CD4-positive, alpha-beta T cell treated with Interleukin-4 for 4 hours (primary cell): ENCODE data around the gene ADSS1.
"Not testable (repeated sequence)": the region's sequence is repeated elsewhere in the genome, so short reads cannot be mapped to it uniquely, and the experiment has no call there.

ENCODE experiments used
- DNase-seq: peaks from one replicate; pipeline ENCODE4 v3.0.0-alpha.2; 2020

Gene ADSS1

DNA sequence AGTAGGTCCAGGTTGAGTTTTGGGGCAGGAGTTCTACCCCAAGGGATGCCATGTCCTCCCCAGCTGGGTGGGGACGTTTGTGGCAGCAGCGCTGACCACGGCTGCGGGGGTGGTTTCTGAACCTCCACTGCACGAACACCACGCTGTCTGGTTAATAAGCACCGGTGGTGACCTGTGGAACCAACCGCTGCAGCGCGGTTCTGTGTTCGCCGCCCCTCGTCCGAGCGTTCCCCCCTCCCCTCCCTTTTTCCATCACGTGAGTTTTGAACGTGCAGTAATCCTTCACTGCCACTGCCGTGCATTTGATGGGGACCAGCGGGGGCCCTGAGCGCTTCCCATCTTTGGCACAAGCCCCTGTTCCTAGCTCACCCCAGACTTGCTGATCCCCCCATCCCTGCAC, 6.4 kb upstream of the ADSS1 start:
- DNase-seq, result no peak

DNA sequence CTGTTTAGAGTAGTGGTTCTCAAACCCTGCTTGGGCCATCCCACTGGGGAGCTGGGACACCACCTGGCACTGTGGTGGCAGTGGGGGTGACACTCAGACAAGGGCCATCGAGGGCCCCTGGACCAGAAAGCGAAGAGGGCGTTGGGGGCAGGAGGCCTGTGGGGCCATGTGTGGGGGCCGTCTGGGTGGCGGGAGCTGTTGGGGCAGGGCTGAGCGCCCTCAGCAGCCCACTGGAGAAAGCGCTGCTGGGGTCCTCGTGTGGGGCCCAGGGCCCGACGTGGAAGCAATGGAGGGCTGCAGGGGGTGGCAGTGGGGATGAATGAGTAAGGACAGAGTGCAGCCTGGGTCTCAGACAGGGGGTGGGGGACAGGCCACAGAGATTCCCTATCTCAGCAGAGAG, 5.9 kb upstream of the ADSS1 start:
- DNase-seq, result no peak

DNA sequence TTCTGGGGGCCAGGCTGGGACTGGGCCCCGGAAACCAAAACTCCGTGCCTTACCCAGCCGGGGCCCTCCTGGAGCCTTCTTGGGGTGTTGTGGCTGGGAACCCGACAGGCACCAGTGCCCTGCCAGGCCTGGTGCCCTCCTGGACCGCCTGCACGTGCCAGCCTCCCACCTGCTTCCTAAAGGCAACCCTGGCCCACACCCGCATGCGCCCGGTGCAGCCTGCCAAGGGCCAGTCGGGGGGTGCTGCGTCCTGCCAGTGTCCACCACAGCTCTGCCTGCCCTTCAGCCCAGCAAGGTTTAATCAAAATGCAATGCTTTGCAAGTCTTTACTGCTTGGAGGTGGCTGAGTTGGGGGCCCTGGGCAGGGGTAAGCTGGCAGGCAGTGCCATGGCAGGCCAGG, 5.2 kb upstream of the ADSS1 start:
- no peak for DNase-seq

DNA sequence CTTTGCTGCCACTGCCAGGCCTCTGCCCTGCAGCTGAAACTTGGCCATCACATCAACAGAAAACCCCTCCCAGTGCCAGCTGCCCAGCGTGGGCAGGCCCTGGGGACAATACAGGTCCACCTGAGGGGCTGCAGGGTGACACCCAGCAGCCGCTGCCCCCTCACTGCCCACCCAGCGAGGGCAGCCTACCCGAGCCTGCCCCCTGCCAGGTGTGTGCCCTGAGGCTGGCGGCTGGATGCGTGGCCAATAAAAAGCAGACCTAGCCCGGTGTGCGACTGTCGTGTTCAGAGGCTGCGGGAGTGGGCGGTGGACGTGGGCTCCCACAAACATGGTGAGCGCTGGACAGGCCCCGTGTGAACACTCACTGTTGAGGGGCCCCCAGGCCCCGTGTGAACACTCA, 4.7 kb upstream of the ADSS1 start:
- no peak for DNase-seq

DNA sequence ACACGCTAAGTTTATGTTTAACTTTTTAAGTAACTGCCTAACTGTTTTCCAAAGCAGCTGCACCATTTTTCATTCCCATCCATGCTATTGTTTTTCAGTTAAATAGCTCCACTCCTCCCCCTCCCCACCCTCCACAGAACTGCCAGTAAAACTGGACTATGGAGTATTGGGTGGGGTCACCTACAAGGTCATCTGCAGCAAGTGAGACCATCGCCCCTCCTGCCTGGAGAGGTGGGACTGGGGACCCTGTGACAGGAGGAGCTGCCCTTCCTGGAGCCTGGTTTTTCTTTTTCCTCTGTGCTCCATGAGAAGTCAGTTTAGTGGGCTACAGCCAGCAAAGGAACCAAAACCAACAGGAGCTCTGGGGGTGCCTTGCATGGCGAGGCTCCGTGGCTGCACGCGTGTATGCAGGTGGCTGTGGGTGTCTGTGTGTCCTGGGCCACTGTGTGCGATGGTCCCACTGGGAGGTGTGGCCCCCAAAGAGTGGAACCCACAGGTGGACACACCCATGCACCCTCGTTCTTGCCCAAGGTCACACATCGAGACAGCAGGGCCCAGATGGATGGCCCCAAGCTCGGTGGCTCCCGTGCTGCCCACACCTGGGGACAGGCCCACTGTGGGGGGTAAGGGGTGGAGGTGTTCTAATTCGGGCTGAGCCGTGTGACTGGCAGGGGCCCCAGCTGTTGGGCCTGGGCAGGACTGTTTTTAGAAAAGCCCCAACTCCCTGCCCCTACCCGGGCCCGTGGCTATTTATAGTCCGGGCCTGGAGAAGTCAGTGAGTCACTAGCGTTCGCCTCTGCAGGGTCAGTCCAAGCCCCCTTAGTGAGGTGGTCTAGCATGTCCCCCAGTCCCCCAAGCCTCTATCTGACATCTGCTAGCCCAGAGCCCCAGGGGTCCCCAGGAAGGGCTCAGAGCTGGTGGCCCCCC, 2.3 kb upstream of the ADSS1 start:
- no peak for DNase-seq

DNA sequence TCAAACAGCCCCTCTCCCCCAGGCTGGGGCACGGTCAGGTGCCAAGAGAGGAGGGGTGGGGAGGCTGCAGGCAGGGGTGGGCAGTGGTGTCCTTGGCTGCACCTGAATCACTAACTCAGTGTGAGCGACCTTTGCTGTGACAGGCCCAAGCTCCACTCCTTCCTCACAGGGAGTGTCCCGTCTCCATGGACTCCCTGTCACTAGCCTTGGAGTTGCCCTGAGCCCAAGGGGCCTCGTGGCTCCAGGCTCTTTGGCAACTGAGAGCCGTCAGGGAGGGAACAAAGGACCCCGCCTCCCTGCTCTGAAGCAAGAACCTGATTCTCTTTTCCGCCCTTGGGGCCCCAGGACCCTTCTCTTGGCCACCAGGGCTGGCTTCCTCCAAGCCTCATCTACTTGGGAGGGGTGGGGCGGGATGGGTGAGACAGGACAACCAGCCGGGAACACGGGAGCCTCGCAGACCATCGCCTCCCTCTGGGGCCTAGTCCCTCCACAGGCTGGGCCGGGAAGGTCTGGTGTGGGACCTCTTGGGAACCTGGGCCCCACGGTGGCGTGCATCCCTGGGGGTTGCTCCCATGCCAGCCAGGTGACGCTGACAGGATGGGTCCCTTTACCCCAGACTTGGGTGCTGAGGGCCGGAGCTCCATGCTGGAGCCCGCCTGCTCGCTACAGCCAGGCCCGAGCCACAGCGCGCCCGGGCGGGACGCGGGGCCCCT, 935 bp upstream of the ADSS1 start:
- no peak for DNase-seq

DNA sequence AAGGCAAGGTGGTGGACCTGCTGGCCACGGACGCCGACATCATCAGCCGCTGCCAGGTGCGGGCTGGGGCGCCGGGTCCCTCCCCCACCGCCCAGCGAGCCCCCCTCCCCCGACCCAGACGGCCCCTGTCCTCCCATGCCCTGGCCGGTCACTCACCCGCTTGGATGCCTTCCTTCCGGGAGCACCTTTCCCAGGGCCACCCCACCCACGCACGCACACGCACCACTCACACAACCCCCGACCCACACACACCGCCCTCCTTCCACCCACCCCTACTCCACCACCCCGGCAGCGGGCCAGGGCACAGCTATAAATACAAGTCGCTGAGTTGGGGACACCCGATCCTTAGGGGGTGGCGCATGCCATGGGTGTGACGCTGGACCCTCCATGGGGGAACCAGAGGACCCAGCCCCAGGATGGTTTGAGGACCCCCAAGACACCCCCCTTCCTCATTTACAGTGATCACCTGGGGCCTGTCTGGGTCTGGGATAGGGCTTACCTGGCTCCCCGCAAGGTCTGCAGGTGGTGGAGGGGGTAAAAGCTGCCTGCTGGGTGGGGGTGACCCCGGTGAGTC, 465 bp downstream of the ADSS1 start:
- no peak for DNase-seq

DNA sequence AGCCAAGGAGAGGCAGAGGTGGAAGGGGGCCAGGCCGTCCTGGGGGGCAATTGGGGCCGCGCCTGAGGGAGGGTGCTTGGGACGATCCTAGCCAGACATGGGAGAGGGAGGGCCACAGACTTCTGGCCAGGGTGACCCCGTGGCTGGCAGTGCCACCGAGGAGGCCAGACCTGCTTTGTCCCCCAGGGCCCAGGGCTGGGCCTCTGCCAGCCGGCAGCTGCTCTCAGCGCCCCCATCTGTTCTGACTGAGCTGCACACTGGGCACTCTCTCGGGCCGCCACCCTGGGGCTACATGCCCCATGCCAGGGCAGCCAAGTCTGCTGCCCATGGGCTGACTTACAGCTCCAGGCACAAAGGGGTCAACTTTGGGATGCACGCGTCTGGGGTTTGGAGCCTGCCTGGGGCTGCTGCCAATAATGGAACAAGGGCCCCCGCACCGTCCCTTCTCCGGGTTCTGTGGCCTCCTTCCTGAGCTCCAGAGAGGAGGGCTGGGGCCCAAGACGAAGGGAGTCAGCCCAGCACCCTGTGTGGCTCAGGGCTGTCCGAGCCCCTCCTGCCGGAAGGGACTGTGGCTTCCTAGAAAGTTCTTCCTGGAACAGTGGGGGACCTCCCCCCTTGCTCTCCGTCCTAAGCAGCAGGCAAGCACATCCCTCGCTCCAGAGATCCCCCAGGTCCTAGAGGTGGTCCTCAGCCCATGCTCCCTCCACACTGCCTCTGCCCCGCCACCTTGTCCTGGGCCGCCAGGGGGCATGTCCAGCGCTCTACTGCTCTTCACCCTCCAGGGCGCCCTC, 1.1 kb downstream of the ADSS1 start:
- DNase-seq, result no peak

DNA sequence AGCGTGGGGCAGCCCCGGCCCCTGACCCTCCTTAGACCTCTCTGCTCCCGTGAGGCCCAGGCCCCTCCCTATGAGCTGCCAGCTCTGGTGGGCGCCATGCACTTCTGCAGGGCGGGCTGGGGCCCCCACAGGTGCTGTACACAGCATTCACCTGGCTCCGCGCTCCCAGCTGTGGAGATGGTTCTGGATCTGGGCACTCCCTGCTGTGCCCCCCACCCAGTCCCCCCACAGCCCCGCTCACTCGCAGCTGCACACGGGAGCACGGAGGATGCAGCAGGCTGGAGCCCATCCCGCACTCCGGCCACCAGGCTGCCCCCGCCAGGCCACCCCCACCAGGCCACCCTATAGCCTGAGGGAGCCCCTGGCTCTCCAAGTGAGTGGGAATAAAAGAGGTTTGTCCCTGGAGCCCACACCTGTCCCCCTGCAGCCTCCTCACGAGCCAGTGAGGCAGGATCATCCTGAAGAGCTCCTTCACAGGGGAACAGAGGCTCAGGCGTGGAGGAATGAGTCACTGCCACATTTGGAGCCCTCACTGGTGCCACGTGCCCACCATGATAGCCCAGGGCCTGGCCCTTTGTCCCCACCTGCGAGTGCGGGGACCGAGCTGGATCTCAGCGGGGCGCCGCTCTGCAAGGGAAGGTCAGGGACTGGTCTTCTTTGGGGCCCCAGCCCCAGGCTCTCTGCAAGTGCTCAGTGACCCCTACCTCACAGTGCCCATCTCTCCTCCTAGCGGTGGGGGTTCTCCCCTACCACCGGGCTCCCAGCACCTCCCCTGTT, 1.9 kb downstream of the ADSS1 start:
- DNase-seq, result no peak

DNA sequence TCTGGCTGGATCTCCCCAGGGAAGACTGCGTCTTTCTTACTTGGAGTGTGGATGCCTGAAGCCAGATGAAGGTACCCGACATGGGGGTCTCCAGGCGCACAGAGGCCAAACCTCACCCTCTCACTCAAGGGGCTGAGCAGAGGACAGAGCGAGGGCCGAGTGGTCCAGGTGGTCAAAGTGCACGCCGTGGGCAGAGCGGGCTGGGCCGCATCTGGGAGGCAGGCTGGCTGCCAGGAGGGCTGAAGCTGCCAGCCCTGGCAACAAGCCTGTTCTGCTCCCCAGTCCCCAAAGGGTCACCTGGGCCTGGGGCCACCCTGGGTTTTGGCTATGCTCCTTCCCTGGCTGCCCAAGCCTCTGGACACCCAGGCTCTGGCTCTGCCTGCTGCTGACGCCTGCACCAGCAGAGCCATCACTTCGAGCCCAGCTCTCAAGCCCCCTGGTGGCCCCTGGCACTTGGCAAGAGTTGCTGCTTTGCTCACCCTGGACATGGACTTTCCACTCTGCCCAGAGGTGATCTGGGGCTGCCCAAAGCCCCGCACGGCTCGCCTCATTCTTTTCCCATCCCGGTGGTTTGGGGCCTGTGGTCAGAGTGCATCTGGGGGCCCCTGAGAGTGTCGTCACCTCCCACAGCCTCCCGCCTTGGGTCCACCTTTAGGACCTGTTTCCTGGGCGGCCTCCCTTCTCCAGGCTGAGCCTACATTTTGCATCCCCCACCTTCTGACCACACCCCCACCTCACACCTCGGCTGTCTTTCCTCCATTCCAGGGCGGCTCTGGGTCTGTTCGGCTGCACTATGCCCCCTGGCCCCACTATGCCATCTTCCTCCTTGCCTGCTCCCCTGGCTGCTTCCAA, 2.8 kb downstream of the ADSS1 start:
- no peak for DNase-seq

DNA sequence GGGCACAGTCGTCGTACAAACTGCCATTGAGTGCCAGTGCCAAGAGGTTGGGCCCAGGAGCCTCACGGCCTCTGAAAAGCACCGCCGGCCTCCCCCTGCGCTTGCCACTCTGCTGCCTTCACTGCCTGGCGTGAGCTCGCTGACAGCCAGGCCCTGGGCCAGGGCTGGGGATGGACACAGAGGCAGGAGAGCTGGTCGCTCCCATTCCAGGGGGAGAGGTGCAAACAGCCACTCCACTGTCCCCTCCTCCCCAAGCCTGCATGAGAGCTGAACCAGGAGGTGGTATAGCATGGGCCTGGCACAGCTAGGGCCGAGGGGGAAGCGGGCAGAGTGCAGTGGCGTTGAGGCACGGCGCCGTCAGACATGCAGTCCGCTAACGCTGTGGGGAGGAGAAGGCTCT, 4.6 kb downstream of the ADSS1 start:
- DNase-seq, result no peak

DNA sequence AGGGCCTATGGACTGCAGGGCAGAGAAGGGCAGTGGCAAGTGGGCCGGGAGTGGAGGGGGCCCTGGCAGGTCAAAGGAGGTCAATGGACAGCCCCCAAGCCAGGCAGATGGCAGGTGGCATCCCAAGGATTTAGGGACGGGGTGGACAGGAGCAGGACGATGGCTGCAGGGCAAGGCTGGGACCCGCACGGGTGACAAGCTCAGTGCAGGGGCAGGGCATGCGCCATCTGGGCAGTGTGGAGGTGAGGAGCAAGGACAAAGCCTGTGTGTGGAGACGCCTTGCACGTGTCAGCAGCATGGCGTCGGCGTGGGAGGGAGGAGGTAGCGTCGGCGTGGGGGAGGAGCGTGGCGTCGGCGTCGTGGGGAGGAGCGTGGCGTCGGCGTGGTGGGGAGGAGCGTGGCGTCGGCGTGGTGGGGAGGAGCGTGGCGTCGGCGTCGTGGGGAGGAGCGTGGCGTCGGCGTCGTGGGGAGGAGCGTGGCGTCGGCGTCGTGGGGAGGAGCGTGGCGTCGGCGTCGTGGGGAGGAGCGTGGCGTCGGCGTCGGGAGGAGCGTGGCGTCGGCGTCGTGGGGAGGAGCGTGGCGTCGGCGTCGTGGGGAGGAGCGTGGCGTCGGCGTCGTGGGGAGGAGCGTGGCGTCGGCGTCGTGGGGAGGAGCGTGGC, 5.3 kb downstream of the ADSS1 start:
- not testable (repeated sequence) for DNase-seq

DNA sequence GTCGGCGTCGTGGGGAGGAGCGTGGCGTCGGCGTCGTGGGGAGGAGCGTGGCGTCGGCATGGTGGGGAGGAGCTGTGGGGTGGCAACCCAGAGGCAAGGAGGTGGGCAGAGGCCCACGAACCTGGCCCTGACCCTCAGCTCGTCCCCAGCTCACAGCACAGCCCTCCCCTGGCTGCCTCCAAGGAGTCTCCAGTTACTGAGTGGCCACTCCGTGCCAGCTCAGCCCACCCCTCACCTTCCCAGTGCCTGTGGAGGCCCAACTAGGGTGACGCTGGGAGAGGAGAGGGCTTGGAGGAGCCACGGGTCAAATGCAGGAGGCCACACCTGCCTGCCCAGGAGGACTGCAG, 5.8 kb downstream of the ADSS1 start:
- DNase-seq, result no peak

DNA sequence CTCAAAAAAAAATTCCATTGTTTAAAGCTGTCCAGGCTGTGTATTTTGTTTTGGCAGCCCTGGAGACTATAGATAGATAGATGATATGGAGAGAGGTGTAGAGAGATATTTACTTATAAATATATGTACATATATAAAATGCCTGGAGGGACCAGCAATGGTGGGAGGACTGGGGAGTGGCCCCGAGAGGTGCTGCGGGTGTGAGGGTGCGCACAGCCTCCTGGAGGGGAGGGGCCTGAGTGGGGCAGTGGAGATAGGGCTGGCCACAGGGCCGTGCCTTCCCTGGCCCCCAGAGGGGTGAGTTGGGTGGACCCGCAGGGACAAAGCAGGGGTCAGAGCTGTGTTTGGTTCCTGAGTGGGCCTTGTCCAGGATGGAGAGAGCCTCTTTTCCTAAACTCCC, 6.5 kb downstream of the ADSS1 start:
- DNase-seq, result no peak

DNA sequence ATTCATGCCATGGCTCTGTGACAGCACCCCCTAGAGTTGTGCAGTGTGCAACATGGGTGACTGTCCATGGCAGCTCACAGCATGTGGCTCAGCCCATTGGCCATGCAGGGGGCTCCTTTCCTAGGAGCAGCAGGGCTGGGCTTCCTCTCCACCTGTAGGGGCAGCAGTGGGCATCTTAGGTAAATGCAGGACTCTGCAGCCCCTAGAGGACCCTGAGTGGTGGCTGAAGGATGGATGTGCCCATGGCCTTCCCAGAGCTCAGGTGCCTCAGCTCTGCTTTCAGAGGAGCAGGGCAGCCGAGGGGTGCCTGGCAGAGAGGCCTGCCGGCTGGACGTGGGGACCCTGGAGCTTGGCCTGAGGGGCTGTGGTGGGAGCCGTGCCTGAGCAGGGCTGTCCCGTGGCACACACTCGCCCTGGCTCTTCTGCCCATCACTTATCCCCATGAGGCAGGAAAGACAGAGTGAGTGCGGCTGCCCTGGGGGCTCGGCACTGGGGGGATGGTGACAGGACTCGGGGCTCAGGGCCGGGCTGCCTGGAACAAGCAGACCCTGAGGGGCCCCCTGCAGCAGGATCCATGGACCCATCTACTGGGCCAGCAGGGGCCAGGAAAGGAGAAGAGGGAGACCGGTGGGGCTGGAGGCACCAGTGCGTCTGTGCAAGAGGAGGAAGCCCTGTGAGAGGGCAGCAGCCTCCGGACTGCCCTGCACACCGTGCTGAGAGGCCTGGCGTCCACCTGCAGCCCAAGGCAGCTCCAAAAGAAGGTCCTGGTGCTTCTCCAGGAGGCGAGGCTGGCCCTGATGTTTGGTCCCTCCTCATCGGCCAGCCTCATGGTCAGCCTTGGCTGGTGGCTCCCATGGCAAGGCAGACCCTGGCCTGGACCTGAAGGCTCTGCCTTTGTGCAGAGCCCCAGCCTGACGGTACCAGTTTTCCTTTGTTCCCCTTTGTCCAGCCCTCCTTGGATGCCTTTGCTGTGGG, 7.6 kb downstream of the ADSS1 start:
- DNase-seq, result no peak

DNA sequence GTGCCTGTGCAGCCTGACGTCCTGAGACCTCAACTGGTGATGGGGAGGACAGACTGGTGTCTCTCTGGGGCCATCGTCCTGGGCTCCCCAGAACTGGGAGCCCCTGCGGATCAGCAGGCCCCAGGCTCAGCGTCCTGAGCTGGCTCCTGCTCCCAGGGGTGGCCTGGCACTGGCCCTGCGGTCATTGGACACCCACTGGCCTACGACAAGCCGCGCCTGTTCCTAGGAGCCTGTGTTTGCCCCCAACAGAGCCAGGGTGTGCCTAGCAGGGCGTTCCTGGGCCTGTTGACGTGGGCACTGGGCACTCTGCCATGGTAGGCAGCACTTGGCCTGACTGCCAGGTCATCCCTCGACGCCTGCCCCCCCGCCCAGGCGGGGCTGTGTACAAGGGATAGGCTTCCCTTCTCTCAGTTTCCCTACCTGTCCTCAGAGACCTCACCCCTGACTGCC, 8.4 kb downstream of the ADSS1 start:
- DNase-seq, result no peak

DNA sequence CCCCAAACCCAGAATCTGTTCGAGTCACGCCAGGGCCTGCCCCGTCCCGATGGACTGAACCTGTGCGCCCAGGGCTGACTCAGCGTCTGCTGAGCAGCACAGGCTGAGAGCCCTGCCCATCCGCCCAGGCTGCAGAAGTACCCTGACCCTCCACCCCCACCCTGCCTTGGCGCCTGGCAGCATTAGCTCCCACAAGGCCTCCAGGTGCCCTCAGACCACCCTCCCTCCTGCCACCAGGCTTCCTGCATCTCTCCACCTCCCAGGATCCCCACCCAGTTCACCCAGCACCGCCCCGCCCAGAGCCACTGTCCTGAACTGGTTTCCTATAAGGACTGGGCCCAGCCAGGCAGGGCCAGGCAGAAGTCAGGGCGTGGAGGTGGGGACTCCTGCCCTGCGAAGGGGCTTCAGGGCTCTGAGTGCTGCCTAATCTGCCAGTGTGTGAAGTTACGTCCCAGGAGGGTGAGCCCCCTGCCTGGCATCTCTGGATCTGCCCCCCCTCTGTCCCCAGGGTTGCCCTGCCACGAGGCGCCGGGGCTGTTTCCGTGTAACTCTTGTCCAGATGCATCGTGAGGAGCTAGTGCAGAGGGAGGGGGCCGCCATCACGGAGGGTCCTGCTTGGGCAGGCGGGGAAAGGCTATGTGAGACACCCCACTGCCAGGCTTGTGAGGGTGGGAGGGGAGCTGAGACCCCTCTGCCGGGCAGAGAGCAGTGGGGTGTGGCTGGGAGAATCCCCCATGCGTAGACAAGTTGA, 9.1 kb downstream of the ADSS1 start:
- no peak for DNase-seq

DNA sequence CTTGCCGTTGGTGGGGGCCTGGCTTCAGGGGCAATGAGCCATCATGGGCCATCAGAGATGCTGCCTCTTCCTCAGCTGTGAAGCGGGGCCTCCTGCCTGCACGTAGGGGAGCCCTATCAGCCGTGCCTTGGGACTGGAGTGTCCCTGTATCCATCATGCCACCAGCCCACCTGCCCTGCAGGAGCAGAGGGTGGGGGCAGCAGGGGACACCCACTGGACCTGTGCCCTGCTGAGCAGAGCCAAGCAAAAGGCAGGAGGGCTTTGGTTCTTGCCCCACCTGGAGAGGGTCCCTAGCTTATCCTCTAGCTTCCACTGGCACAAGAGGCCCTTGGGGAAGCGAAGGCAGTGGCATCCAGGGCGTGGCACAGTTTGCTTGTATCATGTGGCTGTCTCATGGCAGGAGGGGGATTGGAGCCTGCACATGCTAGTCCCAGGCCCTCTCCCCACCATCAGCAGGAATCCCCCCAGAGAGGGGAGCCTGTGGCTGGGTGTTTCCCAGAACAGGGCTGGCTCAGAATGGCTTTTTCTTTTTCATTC, 10.1 kb downstream of the ADSS1 start:
- no peak for DNase-seq

DNA sequence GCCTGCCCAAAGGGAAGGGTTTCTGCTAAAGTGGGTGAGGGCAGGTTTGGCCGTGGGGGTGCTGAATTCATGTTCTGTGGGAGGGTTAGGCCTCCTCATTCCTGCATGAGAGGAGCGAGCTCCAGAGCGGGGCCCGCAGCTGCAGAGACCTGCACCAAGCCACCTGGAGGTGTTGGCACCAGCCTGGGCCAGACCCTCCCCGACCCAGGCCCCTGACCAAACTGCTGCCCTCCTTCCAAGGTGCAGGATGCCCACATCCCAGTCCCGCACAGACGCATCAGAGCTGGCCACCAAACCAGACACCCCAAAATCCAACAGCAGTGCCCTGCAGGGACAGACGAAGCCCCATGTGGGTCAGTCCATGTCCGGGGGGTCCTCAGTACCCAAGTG, 10.6 kb downstream of the ADSS1 start:
- no peak for DNase-seq
